GM19239 (cell line): Measurements from ENCODE around the gene DTWD1.
"Not testable (repeated sequence)": the region's sequence is repeated elsewhere in the genome, so short reads cannot be mapped to it uniquely, and the experiment has no call there.

ENCODE experiments used
- DNase-seq: peaks from one replicate; pipeline ENCODE4 v3.0.0; 2011; ENCODE audit warnings: low spot score; ENCODE audit not compliant: insufficient read length
- FAIRE-seq: peaks from 2 replicates; lab custom pipeline; 2011; peaks lifted over from hg19 to GRCh38; lab: Jason Lieb, UNC

Gene DTWD1

GRCh38 chr15:49645277-49645676, 24.4 kb downstream of the DTWD1 start:
- DNase-seq (no peak), FAIRE-seq (no peak)

GRCh38 chr15:49645941-49646340, 25.1 kb downstream of the DTWD1 start:
- FAIRE-seq (no peak), DNase-seq (no peak)

- no peak for DNase-seq
- no peak for FAIRE-seq
Measured at GRCh38 chr15:49646891-49647290, 26.0 kb downstream of the DTWD1 start.

GRCh38 chr15:49649987-49650386, 29.1 kb downstream of the DTWD1 start:
- FAIRE-seq: no peak
- DNase-seq: no peak

- no peak for DNase-seq
- no peak for FAIRE-seq
Measured at GRCh38 chr15:49650676-49651075, 29.8 kb downstream of the DTWD1 start.

GRCh38 chr15:49652922-49653321, 32.1 kb downstream of the DTWD1 start:
- DNase-seq: no peak
- no peak for FAIRE-seq

- DNase-seq: no peak
- FAIRE-seq: no peak
Measured at GRCh38 chr15:49656734-49657133, 35.9 kb downstream of the DTWD1 start.

- FAIRE-seq (no peak), DNase-seq (no peak)
Measured at GRCh38 chr15:49664716-49665115, 43.9 kb downstream of the DTWD1 start.

GRCh38 chr15:49666486-49666885, 45.6 kb downstream of the DTWD1 start:
- not testable (repeated sequence) for FAIRE-seq, DNase-seq

- DNase-seq: no peak
- no peak for FAIRE-seq
Measured at GRCh38 chr15:49669288-49669687, 48.4 kb downstream of the DTWD1 start.

- FAIRE-seq: no peak
- DNase-seq: no peak
Measured at GRCh38 chr15:49673861-49674260, 53.0 kb downstream of the DTWD1 start.

GRCh38 chr15:49674370-49674769, 53.5 kb downstream of the DTWD1 start:
- DNase-seq (no peak), FAIRE-seq (no peak)

GRCh38 chr15:49675041-49675440, 54.2 kb downstream of the DTWD1 start:
- FAIRE-seq (no peak), DNase-seq (no peak)

- no peak for DNase-seq
- no peak for FAIRE-seq
Measured at GRCh38 chr15:49678655-49679054, 57.8 kb downstream of the DTWD1 start.

GRCh38 chr15:49686599-49686998, 65.8 kb downstream of the DTWD1 start:
- FAIRE-seq (no peak), DNase-seq (no peak)

GRCh38 chr15:49688135-49688790, 67.4 kb downstream of the DTWD1 start:
- DNase-seq (no peak), FAIRE-seq (no peak)

GRCh38 chr15:49692514-49693090, 71.8 kb downstream of the DTWD1 start:
- no peak for FAIRE-seq
- DNase-seq: no peak

- DNase-seq: no peak
- FAIRE-seq: no peak
Measured at GRCh38 chr15:49693498-49693897, 72.7 kb downstream of the DTWD1 start.

GRCh38 chr15:49696433-49696832, 75.6 kb downstream of the DTWD1 start:
- DNase-seq: no peak

GRCh38 chr15:49697121-49697520, 76.3 kb downstream of the DTWD1 start:
- FAIRE-seq: no peak

More at GRCh38 chr15:49696433-49696832, 75.6 kb downstream of the DTWD1 start:
- no peak for FAIRE-seq

GRCh38 chr15:49702982-49703381, 82.1 kb downstream of the DTWD1 start:
- not testable (repeated sequence) for DNase-seq, FAIRE-seq

More at GRCh38 chr15:49697121-49697520, 76.3 kb downstream of the DTWD1 start:
- DNase-seq: no peak
